HEK293T (cell line): Measurements from ENCODE around the gene FAM240B.

Source experiments
- BHLHE40 ChIP-seq: fragments of 450-650 bp; IDR thresholded peaks from 2 replicates; pipeline ENCODE4 v1.6.1; 2016; ENCODE audit warnings: mild to moderate bottlenecking, moderate library complexity, borderline replicate concordance
- TARDBP ChIP-seq: fragments of 450-650 bp; IDR thresholded peaks from 2 replicates; pipeline ENCODE4 v1.6.1; 2016

GRCh38 chr9:38694676-38695075, 25.3 kb downstream of the FAM240B start:
- TF ChIP-seq TARDBP = no peak
- no peak for TF ChIP-seq BHLHE40
